B cell (primary cell): ENCODE results near the gene RCN2.

Experiments
- CTCF ChIP-seq: fragments of 200-600 bp; IDR thresholded peaks from one replicate; pipeline ENCODE4 v1.8.0; 2022; ENCODE audit warnings: antibody characterized with exemption, mild to moderate bottlenecking
- EZH2 ChIP-seq: IDR thresholded peaks from 2 replicates; pipeline ENCODE4 v1.6.1; 2012; ENCODE audit warnings: borderline replicate concordance, low read depth, mild to moderate bottlenecking, moderate library complexity, low read length; ENCODE audit not compliant: insufficient read depth, poor library complexity, severe bottlenecking

DNA sequence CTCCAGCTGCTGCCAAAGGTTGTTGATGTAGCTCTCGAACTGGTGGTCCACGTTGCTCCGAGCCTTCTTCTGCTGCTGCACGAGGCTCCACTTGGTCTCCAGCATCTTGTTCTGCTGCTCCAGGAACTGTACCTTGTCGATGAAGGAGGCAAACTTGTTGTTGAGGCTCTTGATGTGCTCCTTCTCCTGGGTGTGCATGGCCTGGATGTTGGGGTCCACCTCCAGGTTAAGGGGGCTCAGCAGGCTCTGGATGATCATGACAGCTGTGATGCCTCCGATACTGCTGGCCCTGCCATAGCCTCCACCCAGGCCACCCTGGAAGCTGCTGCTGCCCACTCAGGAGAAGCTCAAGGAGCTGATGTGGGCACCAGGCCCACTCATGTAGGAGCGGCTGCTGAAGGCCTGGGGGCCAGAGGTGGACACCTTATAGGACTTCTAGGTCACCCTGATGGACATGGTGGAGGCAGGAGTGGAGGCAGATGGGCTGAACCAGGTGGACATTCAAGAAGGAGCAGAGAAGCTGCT lies 48.5 kb downstream of the RCN2 start:
- TF ChIP-seq EZH2 (no peak), CTCF (no peak)
